SK-N-SH treated with all-trans-retinoic acid at 6 μM for 48 hours (cell line): ENCODE data around the gene MARCHF6.

Experiments
- OSR1 ChIP-seq: fragments of 250-450 bp; sonication (Bioruptor Pico); IDR thresholded peaks from 2 replicates; pipeline ENCODE4 v1.8.0; 2022; ENCODE audit warnings: moderate library complexity, mild to moderate bottlenecking, inconsistent platforms
- PATZ1 ChIP-seq: fragments of 250-450 bp; sonication (Bioruptor Pico); IDR thresholded peaks from 2 replicates; pipeline ENCODE4 v1.8.0; 2020; ENCODE audit warnings: mild to moderate bottlenecking, moderate library complexity, borderline replicate concordance
- ZFP3 ChIP-seq: fragments of 250-450 bp; sonication (Bioruptor Pico); IDR thresholded peaks from 2 replicates; pipeline ENCODE4 v1.5.0; 2020; ENCODE audit warnings: mild to moderate bottlenecking, moderate library complexity

GRCh38 chr5:10351919-10352318 is 1.6 kb upstream of the MARCHF6 start:
- TF ChIP-seq PATZ1 (CRISPR knock-in tag) (no peak), ZFP3 (no peak), OSR1 (CRISPR knock-in tag) (no peak)
